Activated B cell treated with CpG ODN at 0.5 μM for 24 hours (primary cell): ENCODE measurements around the gene HIVEP1. TPM values are rescaled to one million over a fixed set of nuclear protein-coding genes. Genes with fewer than 3 reads are reported as not detected.

ENCODE experiments used
- ATAC-seq: fragments of 200-7000 bp; cut with Tn5 transposase; one replicate; pipeline ENCODE4 v1.10.0; 2021; ENCODE audit warnings: low read depth, mild to moderate bottlenecking, moderate library complexity
- CTCF ChIA-PET: fragments of 350-600 bp; sonication (Branson Sonifier 250); formaldehyde crosslinking; loops from one replicate; lab custom pipeline; 2021; ENCODE audit warnings: antibody characterized with exemption; lab: Charles Lee
- POLR2A ChIA-PET: fragments of 350-600 bp; sonication (Branson Sonifier 250); formaldehyde crosslinking; loops from one replicate; lab custom pipeline; 2021; ENCODE audit warnings: antibody characterized with exemption; lab: Charles Lee
- DNase-seq: peaks from one replicate; pipeline ENCODE4 v3.0.0; 2022
- H3K27ac Mint-ChIP-seq: one replicate; pipeline ENCODE4 v1.8.0; 2020; ENCODE audit warnings: mixed read lengths
- H3K27me3 Mint-ChIP-seq: one replicate; pipeline ENCODE4 v1.8.0; 2021; ENCODE audit warnings: mixed read lengths
- H3K36me3 Mint-ChIP-seq: one replicate; pipeline ENCODE4 v1.8.0; 2021; ENCODE audit warnings: low read depth, mixed read lengths
- H3K4me1 Mint-ChIP-seq: one replicate; pipeline ENCODE4 v1.8.0; 2021; ENCODE audit warnings: mixed read lengths
- H3K4me3 Mint-ChIP-seq: one replicate; pipeline ENCODE4 v1.8.0; 2020; ENCODE audit warnings: mild to moderate bottlenecking, mixed read lengths
- H3K9me3 Mint-ChIP-seq: one replicate; pipeline ENCODE4 v1.8.0; 2020; ENCODE audit warnings: mixed read lengths
- CTCF ChIP-seq: fragments of 200-600 bp; IDR thresholded peaks from one replicate; pipeline ENCODE4 v1.8.0; 2022; ENCODE audit warnings: antibody characterized with exemption, mild to moderate bottlenecking
- intact Hi-C: fragments of 100-400 bp; cut with micrococcal nuclease; formaldehyde crosslinking; loops from one replicate; pipeline ENCODE4 v1.15.1; 2024
- total RNA-seq: library from RNA; stranded (reverse); gene quantifications from 2 replicates; pipeline ENCODE4 v1.2.3, GENCODE V29; 2022

HIVEP1 gene
- total RNA-seq, 1 donor from 2014 or later: 91.0 TPM

GRCh38 chr6:12071064-12071615 is 59.0 kb downstream of the HIVEP1 start:
- Mint-ChIP-seq H3K4me3 (no peak overlapping the region), H3K27ac (no peak overlapping the region), H3K9me3 (no peaks in the 10 kb centered on the region), H3K27me3 (no peaks in the 10 kb centered on the region), H3K4me1 (peaks cover 40% of the 10 kb centered on the region), H3K36me3 (peaks cover 4% of the 10 kb centered on the region)
- intact Hi-C loops: loop anchor here (2.0 kb wide), 1 partner anchor 58 kb away; the partner anchor contains the start of gene HIVEP1
- ChIA-PET POLR2A (no interaction called here), CTCF (no interaction called here)
- no peak for ATAC-seq
- no peak for DNase-seq
- TF ChIP-seq CTCF: no peak

GRCh38 chr6:12075067-12075563 is 63.0 kb downstream of the HIVEP1 start:
- Mint-ChIP-seq H3K4me3 (no peak overlapping the region), H3K9me3 (no peaks in the 10 kb centered on the region), H3K4me1 (peaks cover 33% of the 10 kb centered on the region), H3K27me3 (no peaks in the 10 kb centered on the region), H3K27ac (no peak overlapping the region), H3K36me3 (peaks cover 22% of the 10 kb centered on the region)
- intact Hi-C loops: loop anchor here (1.0 to 5.0 kb wide), 6 partner anchors 26 to 420 kb away; no protein-coding TSS in a partner anchor
- peak; percentile 25 for ATAC-seq
- ChIA-PET CTCF (interaction anchor here (1.0 to 1.8 kb wide), 18 partner anchors 9 to 420 kb away, joined by 3 to 10 read pairs (median 3); partner anchors contain the start of gene EDN1), POLR2A (interaction anchor here (0.9 to 1.5 kb wide), 4 partner anchors 9 to 66 kb away, joined by 3 to 9 read pairs (median 3); partner anchors contain the start of gene HIVEP1)
- no peak for DNase-seq
- no peak for TF ChIP-seq CTCF

GRCh38 chr6:12077021-12077710 is 65.1 kb downstream of the HIVEP1 start:
- POLR2A ChIA-PET: interaction anchor here (1.2 kb wide), 1 partner anchor 11 kb away, joined by 4 read pairs; no protein-coding TSS in a partner anchor
- ATAC-seq (no peak), DNase-seq (no peak)
- H3K36me3 Mint-ChIP-seq: peaks cover 20% of the 10 kb centered on the region
- no peaks in the 10 kb centered on the region for H3K27me3 Mint-ChIP-seq
- no peak overlapping the region for H3K4me3 Mint-ChIP-seq
- H3K27ac Mint-ChIP-seq: no peak overlapping the region
- H3K4me1 Mint-ChIP-seq: peaks cover 39% of the 10 kb centered on the region
- no peak for TF ChIP-seq CTCF
- intact Hi-C loops: loop anchor here (5.0 kb wide), 1 partner anchor 155 kb away; no protein-coding TSS in a partner anchor
- CTCF ChIA-PET: interaction anchor here (0.8 to 1.1 kb wide), 3 partner anchors 11 to 380 kb away, joined by 3 read pairs; no protein-coding TSS in a partner anchor
- H3K9me3 Mint-ChIP-seq: no peaks in the 10 kb centered on the region

- CTCF ChIA-PET: interaction anchor here (1.0 kb wide), 2 partner anchors 256 to 381 kb away, joined by 3 read pairs; no protein-coding TSS in a partner anchor
These were observed 65.9 kb downstream of the HIVEP1 start for GRCh38 chr6:12078014-12078413.

More at GRCh38 chr6:12078014-12078413, 65.9 kb downstream of the HIVEP1 start:
- Mint-ChIP-seq H3K9me3 (no peaks in the 10 kb centered on the region), H3K4me3 (no peak overlapping the region), H3K36me3 (peaks cover 20% of the 10 kb centered on the region), H3K27ac (no peak overlapping the region), H3K27me3 (no peaks in the 10 kb centered on the region), H3K4me1 (peaks cover 40% of the 10 kb centered on the region)
- ATAC-seq (no peak), DNase-seq (no peak)
- POLR2A ChIA-PET: interaction anchor here (1.2 kb wide), 1 partner anchor 12 kb away, joined by 4 read pairs; no protein-coding TSS in a partner anchor
- intact Hi-C loops: loop anchor here (5.0 kb wide), 1 partner anchor 154 kb away; no protein-coding TSS in a partner anchor
- TF ChIP-seq CTCF: no peak
